Activated T-cell treated with anti-CD3 and anti-CD28 coated beads, Interleukin-2, amount 50 U/mL, for 72 hours (primary cell): Measurements from ENCODE around the gene CCN2. TPM values are rescaled to one million over a fixed set of nuclear protein-coding genes. Genes with fewer than 3 reads are reported as not detected.

Source experiments
- ATAC-seq, 2 donors: fragments of 150-1000 bp; cut with Tn5 transposase; replicated peaks in 1 of 2; 2 replicates each; pipeline ENCODE4 v1.10.0; 2021; ENCODE audit warnings: moderate library complexity in 2 of 2, mild to moderate bottlenecking in 1 of 2
- DNase-seq, 2 donors: peaks; one replicate each; pipeline ENCODE4 v3.0.0; 2021 to 2022; ENCODE audit warnings: mixed read lengths in 1 of 2
- H3K27ac Mint-ChIP-seq: one replicate; pipeline ENCODE4 v1.8.0; 2022; ENCODE audit warnings: mild to moderate bottlenecking, moderate library complexity, mixed read lengths
- H3K27me3 Mint-ChIP-seq: one replicate; pipeline ENCODE4 v1.8.0; 2022; ENCODE audit warnings: low read depth, mixed read lengths
- H3K36me3 Mint-ChIP-seq, 2 donors: one replicate each; pipeline ENCODE4 v1.8.0; 2022; ENCODE audit warnings: mixed read lengths in 2 of 2, mild to moderate bottlenecking in 1 of 2; ENCODE audit not compliant: insufficient read depth in 2 of 2
- H3K4me1 Mint-ChIP-seq: one replicate; pipeline ENCODE4 v1.8.0; 2022; ENCODE audit warnings: low read depth, mixed read lengths
- H3K4me3 Mint-ChIP-seq, 2 donors: one replicate each; pipeline ENCODE4 v1.8.0; 2022; ENCODE audit warnings: mild to moderate bottlenecking in 2 of 2, mixed read lengths in 2 of 2, moderate library complexity in 2 of 2
- H3K9me3 Mint-ChIP-seq, 2 donors: one replicate each; pipeline ENCODE4 v1.8.0; 2022; ENCODE audit warnings: mixed read lengths in 2 of 2
- total RNA-seq, 2 donors: library from RNA; stranded (reverse); gene quantifications; one replicate each; pipeline ENCODE4 v1.2.3, GENCODE V29; 2022

The CCN2 gene
- total RNA-seq, 2 donors from 2014 or later = not detected

GRCh38 chr6:131946404-131946991 lies 4.7 kb downstream of the CCN2 start:
- H3K4me1 Mint-ChIP-seq = peaks cover 11% of the 10 kb centered on the region
- peaks cover 0 to 2% of the 10 kb centered on the region in 2 donors for H3K36me3 Mint-ChIP-seq
- no peak overlapping the region for H3K27ac Mint-ChIP-seq
- peaks cover 48% of the 10 kb centered on the region for H3K27me3 Mint-ChIP-seq
- H3K4me3 Mint-ChIP-seq = no peak overlapping the region
- no peak for ATAC-seq
- no peak for DNase-seq
- H3K9me3 Mint-ChIP-seq = no peaks in the 10 kb centered on the region

DNA sequence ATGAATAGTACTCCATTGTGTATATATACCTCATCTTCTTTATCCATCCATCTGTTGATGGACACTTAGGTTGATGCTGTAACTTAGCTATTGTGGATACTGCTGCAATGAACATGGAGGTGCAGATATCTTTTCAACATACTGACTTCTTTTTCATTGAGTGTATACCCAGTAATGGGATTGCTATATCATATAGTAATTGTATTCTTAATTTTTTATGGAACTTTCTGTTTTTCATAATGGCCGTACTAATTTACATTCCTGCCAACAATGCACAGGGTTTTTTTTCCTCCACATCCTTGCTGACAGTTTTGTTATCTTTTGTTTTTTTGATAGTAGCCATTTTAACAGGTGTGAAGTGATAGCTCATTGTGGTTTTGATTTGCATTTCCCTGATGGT lies 5.2 kb downstream of the CCN2 start:
- peaks cover 44% of the 10 kb centered on the region for H3K27me3 Mint-ChIP-seq
- H3K9me3 Mint-ChIP-seq = no peaks in the 10 kb centered on the region

DNA sequence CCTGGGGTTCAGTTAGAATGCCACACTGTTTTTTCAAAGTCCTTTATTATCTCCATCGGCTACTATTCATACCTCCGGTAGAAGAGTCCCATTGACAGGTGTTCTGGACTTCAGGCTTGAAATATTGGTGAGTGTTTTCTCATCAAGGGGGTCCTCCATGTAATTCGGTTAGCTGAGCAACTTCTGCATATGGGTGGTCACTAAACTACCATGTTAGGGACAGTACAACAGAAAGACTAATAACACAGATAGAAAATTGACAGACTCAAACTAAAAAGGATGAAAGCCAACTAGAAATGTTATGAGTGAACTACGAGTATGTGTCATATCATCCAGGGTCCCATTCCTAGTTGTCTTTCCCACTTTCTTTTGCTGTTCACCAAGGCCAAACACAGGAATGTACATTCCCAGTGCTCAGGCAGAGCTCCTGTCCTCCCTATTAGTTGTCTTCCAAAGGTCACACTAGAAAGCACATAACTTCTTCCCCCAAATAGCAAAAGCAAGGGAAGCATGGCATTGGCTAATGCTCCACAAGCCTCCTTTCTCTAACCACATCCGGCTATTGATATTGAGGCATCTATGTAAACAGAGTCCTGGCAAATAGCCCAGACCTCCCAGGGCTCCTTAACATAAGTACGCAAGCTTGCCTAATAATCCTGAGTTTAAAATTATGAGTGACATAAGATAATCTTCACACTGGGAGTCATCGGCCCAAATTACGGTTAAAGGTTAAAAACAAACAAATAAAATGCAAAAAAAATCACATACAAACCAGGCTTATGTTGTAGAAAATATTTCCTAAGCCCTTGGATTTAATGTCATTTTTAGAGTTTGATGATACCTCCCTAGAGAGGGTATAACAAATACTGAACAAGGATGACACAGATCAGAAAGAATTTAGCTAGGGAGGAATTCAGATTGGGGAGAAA lies 13.2 kb downstream of the CCN2 start:
- no peaks in the 10 kb centered on the region for H3K9me3 Mint-ChIP-seq
- DNase-seq = no peak
- no peaks in the 10 kb centered on the region for H3K36me3 Mint-ChIP-seq
- H3K27me3 Mint-ChIP-seq = no peaks in the 10 kb centered on the region
- no peak overlapping the region for H3K4me3 Mint-ChIP-seq
- H3K27ac Mint-ChIP-seq = no peak overlapping the region
- ATAC-seq = no peak
- no peaks in the 10 kb centered on the region for H3K4me1 Mint-ChIP-seq

More for the DNA sequence above, 5.2 kb downstream of the CCN2 start:
- H3K4me3 Mint-ChIP-seq = no peak overlapping the region
- ATAC-seq = no peak
- H3K4me1 Mint-ChIP-seq = peaks cover 8% of the 10 kb centered on the region
- H3K36me3 Mint-ChIP-seq = peaks cover 0 to 2% of the 10 kb centered on the region in 2 donors
- no peak overlapping the region for H3K27ac Mint-ChIP-seq
- DNase-seq = no peak

DNA sequence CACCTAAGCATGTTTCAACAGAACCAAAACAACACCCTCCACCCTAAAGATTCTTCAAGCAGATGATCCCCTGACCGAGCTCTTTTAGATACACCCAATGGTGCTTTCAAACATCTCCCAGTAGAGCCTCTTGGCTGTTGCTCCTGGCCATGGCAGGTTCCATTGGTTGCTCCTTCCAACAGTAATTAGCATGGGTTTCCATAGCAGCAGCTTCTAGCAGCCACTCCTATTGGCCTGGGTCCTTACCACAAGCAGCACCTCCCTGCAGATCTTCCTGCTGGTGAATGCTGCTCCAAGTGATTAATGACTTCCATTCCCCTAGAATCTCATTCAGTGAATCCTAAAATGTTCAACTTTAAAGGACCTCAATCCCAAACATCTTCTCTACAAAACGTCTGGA lies 13.9 kb downstream of the CCN2 start:
- no peaks in the 10 kb centered on the region for H3K4me1 Mint-ChIP-seq

GRCh38 chr6:131936156-131936555 lies 15.0 kb downstream of the CCN2 start:
- no peak for DNase-seq
- Mint-ChIP-seq H3K36me3 (no peaks in the 10 kb centered on the region), H3K9me3 (no peaks in the 10 kb centered on the region), H3K4me3 (no peak overlapping the region), H3K27ac (no peak overlapping the region), H3K27me3 (peaks cover 8% of the 10 kb centered on the region), H3K4me1 (no peaks in the 10 kb centered on the region)
- no peak for ATAC-seq

More for the DNA sequence above, 13.9 kb downstream of the CCN2 start:
- Mint-ChIP-seq H3K4me3 (no peak overlapping the region), H3K9me3 (no peaks in the 10 kb centered on the region), H3K27me3 (peaks cover 3% of the 10 kb centered on the region), H3K27ac (no peak overlapping the region), H3K36me3 (no peaks in the 10 kb centered on the region)
- DNase-seq = no peak
- ATAC-seq = no peak

- peaks cover 8% of the 10 kb centered on the region for H3K27me3 Mint-ChIP-seq
- DNase-seq (no peak), ATAC-seq (no peak)
- no peaks in the 10 kb centered on the region for H3K36me3 Mint-ChIP-seq
- no peak overlapping the region for H3K4me3 Mint-ChIP-seq
- no peaks in the 10 kb centered on the region for H3K9me3 Mint-ChIP-seq
- H3K27ac Mint-ChIP-seq = no peak overlapping the region
- H3K4me1 Mint-ChIP-seq = no peaks in the 10 kb centered on the region
These were observed 20.0 kb downstream of the CCN2 start for GRCh38 chr6:131931063-131931750.

DNA sequence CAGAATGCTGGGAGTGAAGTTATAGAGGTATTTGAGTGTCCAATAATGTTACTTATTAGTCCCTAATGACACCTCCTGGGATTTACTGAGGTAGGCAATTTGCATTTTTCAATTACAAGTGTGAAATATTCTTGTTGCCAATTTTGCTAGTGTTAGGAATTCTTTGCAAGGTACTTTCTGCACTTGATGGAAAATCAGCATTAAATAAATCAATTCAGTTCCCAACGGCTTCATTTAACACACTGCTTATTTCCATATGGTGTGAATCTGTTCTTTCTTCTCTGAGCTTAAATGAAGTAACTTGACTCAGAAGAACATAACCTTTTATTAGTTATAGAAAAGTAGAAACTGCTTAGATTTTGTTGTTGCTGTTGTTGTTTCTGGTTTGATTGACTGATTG lies 21.2 kb downstream of the CCN2 start:
- no peak for DNase-seq
- Mint-ChIP-seq H3K9me3 (no peaks in the 10 kb centered on the region), H3K4me1 (no peaks in the 10 kb centered on the region), H3K36me3 (no peaks in the 10 kb centered on the region), H3K27me3 (peaks cover 8% of the 10 kb centered on the region), H3K4me3 (no peak overlapping the region), H3K27ac (no peak overlapping the region)
- no peak for ATAC-seq

- H3K4me1 Mint-ChIP-seq = no peaks in the 10 kb centered on the region
- no peaks in the 10 kb centered on the region for H3K9me3 Mint-ChIP-seq
- no peak for DNase-seq
- no peak overlapping the region for H3K4me3 Mint-ChIP-seq
- H3K27ac Mint-ChIP-seq = no peak overlapping the region
- no peak for ATAC-seq
- H3K27me3 Mint-ChIP-seq = peaks cover 8% of the 10 kb centered on the region
- no peaks in the 10 kb centered on the region for H3K36me3 Mint-ChIP-seq
These were observed 21.9 kb downstream of the CCN2 start for GRCh38 chr6:131929264-131929663.

DNA sequence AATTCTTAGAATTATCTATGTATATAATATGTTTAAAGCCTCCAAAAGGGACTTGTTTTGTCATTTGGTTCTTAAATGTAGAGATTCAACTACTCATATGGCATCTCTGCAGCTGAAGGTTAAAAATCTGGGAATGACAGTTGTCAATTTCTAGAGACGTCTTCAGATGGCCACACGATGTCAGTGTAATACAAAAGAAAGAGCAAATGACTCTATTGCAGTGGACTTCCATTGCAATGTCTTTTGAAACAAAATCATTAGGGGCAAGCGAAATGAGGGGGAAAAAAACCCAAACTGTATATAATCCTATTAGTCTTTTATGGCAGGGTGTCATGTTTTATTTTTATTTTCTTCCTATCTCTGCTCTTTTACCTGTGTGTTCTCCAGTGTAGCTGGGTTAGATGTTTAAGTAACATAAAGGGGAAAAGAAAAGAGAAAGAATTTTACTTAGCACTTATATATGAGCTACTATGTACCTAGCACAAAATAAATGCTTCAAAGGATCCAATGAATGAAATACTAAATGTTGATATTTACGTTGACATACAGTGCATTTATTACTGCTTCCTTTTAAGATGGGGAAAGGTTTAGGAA lies 26.2 kb downstream of the CCN2 start:
- Mint-ChIP-seq H3K9me3 (peaks cover 0 to 2% of the 10 kb centered on the region in 2 donors), H3K36me3 (peaks cover 0 to 1% of the 10 kb centered on the region in 2 donors), H3K4me3 (no peak overlapping the region), H3K27ac (no peak overlapping the region), H3K4me1 (no peaks in the 10 kb centered on the region), H3K27me3 (peaks cover 6% of the 10 kb centered on the region)
- no peak for ATAC-seq
- no peak for DNase-seq

- Mint-ChIP-seq H3K4me1 (no peaks in the 10 kb centered on the region), H3K9me3 (peaks cover 0 to 2% of the 10 kb centered on the region in 2 donors), H3K36me3 (peaks cover 0 to 1% of the 10 kb centered on the region in 2 donors), H3K27me3 (peaks cover 18% of the 10 kb centered on the region), H3K4me3 (no peak overlapping the region), H3K27ac (no peak overlapping the region)
- peak; percentile 53 to 55 for ATAC-seq
- DNase-seq = peak; percentile 50 to 59
These were observed 27.8 kb downstream of the CCN2 start for GRCh38 chr6:131923356-131923755.

- Mint-ChIP-seq H3K4me3 (no peak overlapping the region), H3K9me3 (peaks cover 3 to 4% of the 10 kb centered on the region in 2 donors), H3K36me3 (peaks cover 4 to 10% of the 10 kb centered on the region in 2 donors), H3K27me3 (peaks cover 44% of the 10 kb centered on the region), H3K27ac (no peak overlapping the region), H3K4me1 (peaks cover 22% of the 10 kb centered on the region)
- no peak for DNase-seq
- no peak for ATAC-seq
These were observed 30.5 kb downstream of the CCN2 start for GRCh38 chr6:131920656-131921055.

DNA sequence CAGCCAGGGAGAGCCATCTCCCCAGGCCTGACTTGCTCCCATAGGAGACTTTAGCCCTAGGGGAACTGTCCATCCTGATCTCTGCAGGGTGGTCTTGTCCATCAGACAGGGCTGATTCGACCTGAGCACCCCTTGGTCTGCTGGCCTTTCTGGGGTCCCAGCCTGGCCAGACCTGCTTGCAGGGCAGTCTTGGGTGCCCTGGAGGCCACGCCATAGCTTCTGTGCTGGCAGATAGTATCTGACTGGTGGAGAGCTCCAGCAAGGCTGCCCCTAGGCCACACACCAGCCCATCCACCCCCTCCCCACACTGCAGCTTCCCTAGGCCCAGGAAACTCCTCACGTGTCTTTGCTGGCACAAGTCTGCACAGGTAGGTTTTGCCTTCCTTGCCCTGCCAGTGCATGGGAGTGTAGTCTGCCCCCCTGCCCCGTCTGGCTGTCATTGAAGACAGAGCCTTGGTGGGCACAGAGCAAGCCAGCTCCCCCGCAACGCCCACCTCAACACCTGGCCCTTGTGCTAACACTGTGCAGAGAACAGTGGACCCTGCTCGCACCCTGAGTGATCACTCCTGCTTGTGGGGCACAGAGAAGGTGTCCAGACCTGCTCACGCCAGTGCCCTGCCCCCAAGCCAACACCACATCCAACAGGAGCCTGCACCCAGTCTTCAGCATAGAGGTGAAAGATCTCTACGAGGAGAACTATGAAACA lies 32.4 kb downstream of the CCN2 start:
- Mint-ChIP-seq H3K4me3 (no peak overlapping the region), H3K27me3 (peaks cover 56% of the 10 kb centered on the region), H3K36me3 (peaks cover 5 to 13% of the 10 kb centered on the region in 2 donors), H3K27ac (no peak overlapping the region), H3K9me3 (peaks cover 4% of the 10 kb centered on the region in 2 donors), H3K4me1 (peaks cover 22% of the 10 kb centered on the region)
- ATAC-seq = no peak
- DNase-seq = no peak
